HG02571 (cell line): ENCODE measurements around the gene WDR74.
"Not testable (repeated sequence)": the region's sequence is repeated elsewhere in the genome, so short reads cannot be mapped to it uniquely, and the experiment has no call there.

Source experiments
- ATAC-seq: cut with Tn5 transposase; IDR thresholded peaks from one replicate; pipeline ENCODE4 v1.9.1; 2021; ENCODE audit warnings: mild to moderate bottlenecking, moderate library complexity; ENCODE audit not compliant: unreplicated experiment

Gene WDR74

DNA sequence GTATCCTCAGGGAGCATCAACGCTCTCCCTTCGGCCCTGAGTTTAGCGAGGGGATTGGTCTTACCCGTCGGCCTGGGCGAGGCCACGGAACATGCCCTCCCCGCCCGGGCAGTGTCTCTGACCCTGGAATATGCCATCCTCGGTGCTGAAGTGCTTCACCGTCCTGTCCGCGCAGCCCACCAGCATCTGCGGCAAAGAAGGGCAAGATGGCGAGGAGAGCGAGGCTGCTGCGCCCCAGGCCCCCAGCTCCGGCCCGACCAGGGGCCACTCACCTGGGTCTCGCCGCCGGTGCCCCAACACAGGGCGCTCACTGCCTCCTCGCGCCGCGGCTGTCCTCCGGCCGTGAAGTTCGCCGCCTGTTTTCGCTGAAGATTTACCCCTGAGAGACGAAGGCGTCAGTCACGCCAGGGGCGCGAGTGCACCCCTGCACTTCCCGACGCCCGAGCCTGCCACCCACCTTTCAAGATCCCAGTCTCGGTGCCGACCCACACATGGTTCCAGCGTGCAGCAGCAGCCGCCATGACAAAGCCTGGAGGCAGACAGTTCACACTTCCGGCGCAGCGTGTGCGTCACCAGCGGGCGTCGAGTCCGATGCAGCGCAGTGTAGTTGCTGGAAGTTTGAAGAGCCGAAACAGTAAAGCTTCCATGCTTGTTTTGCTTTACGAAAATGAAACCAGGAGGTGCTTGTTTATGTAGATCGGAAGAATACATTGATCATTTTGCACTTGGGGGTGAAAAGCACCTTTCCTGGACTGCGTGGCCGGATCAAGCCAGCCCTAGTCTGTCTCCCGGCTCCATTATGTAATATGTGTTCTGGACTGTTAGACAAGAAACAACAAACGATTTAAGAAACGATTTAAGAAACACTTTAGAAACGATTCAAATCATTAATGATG is at the start of gene WDR74:
WDR74 (minus strand) TSS at position 541 of the 896 bp plus-strand sequence; CDS start at position 521, 20 bp downstream.
- peak; percentile 40 for ATAC-seq

DNA sequence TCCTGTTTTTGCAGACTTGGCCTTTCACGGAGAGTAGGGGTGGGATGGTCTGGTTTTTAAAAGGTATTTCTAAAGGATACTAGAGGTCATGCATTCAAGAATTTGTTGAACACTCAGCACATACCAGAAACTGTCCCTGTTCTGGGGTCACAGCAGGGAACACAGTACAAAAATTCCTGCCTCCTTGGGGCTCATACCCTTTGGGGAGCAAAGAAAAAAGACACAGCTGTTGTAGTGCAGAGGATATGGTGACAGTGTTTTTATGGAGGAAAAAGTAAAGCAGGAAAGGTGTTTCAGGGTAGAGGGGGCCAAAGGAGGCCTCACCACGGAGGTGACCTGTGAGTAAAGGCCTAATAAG is 49.7 kb upstream of the WDR74 start:
- ATAC-seq, result no peak

DNA sequence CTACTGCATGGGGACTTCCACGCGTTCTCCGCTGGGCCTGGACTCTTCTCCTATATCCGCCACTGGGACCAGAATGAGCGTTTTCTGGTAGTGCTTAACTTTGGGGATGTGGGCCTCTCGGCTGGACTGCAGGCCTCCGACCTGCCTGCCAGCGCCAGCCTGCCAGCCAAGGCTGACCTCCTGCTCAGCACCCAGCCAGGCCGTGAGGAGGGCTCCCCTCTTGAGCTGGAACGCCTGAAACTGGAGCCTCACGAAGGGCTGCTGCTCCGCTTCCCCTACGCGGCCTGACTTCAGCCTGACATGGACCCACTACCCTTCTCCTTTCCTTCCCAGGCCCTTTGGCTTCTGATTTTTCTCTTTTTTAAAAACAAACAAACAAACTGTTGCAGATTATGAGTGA is 49.0 kb upstream of the WDR74 start:
- no peak for ATAC-seq

DNA sequence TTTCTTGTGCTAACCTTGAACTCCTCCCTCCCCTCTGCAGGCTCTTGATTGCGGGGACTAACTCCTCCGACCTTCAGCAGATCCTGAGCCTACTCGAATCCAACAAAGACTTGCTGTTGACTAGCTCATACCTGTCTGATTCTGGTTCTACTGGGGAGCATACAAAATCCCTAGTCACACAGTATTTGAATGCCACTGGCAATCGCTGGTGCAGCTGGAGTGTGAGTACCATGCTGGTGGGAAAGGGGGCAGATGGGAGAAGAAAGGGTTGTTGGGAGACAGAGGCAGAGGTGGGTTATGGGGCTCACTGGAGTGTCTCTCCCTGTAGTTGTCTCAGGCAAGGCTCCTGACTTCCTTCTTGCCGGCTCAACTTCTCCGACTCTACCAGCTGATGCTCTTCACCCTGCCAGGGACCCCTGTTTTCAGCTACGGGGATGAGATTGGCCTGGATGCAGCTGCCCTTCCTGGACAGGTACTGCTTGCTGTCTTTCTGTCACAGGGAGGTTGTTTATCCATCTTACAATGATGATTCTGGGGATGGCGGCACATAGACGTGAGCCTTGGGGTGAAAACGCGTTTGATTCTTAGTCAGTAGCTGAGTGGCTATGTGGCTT is 45.9 kb upstream of the WDR74 start:
- ATAC-seq, result no peak

DNA sequence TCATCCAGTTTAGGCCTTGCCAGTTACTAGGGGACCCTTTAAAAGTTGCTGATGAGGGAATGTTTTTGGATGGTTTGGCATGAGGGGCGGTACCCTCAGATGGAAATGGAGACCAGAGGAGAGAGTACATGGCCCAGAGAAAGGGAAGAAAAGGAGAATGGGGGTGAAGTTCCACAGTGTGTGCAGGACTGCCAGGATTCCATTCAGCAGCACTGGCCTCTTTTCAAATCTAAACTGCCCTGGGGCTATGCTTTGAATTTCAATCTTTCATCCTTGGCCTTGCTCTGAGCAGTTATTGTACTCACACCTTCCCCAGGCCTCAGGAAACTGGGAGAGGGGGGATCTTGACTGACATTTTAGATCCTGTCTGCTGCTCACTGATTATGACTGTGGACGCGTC is 44.3 kb upstream of the WDR74 start:
- ATAC-seq, result no peak

DNA sequence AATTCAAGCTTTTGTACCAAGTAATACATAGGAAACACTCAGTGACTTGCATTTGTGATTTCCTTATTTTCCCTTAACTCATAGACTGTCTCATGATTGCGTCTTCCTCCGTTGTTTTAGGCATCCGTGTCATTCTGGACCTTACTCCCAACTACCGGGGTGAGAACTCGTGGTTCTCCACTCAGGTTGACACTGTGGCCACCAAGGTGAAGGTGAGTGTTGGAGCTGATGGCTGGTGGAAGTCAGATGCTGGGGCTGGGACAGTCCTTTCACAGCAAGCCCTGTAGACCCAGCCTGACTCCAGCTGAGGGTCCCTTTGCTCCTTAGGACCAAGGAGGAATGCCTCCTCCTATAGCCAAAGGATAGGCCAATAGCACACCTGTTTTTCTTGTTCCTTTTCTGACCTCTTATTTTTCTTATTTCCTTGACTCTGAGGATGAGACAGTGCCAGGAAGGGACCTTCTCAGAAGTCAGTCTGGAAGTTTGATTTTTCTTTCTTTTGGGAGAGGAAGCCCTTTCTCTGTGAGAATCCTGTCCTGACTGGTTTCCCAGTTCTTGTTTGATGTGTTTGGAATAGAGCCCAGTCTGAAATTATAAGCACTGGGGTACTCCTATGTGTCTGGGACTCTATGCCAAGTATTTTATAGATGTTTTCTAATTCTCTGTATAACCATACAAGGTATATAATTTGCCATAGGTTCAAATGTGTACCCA is 43.6 kb upstream of the WDR74 start:
- no peak for ATAC-seq

DNA sequence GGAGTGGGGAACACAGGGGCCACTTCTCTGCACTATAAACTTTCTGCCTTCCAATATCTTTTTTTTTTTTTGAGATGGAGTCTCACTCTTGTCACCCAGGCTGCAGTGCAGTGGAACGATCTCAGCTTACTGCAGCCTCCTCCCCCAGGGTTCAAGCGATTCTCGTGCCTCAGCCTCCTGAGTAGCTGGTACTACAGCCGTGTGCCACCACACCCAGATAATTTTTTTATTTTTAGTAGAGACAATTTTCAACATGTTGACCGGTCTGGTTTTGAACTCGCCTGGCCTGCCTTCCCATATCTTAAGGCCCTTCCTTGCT is 43.0 kb upstream of the WDR74 start:
- ATAC-seq, result no peak

DNA sequence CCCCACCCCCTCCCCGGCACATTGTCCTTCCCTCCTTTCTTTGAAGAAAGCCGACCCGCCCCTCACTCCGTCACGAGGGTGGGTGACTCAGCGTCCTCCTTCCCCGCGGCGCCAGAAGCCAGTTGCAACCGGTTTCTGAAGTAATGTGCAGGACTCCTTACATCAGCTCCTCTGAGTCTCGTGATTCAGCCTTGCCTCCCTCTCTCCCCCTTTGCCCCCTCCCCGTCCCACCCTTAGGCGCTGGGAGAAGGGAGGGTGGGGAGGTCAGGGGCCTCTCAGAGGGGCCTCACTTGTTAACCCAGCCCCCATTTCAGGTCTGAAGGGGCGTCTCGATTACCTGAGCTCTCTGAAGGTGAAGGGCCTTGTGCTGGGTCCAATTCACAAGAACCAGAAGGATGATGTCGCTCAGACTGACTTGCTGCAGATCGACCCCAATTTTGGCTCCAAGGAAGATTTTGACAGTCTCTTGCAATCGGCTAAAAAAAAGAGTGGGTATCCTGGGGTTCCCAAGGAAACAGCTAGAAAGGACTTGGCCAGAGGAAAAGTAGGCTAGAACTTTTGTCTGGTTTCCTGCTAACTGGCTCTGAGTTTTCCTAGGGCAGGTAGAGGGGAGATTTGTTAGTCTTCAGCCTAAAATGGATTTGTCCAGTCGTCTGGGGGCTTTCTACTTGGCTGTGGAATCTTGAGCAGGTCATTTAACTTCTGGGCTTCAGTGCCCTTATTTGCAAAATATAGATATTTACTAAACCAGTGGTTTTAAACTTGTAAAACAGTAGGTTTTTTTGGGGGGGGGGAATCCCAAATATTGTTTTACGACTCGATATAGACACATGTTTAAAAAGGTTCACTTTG is 42.4 kb upstream of the WDR74 start:
- peak; percentile 50 for ATAC-seq

DNA sequence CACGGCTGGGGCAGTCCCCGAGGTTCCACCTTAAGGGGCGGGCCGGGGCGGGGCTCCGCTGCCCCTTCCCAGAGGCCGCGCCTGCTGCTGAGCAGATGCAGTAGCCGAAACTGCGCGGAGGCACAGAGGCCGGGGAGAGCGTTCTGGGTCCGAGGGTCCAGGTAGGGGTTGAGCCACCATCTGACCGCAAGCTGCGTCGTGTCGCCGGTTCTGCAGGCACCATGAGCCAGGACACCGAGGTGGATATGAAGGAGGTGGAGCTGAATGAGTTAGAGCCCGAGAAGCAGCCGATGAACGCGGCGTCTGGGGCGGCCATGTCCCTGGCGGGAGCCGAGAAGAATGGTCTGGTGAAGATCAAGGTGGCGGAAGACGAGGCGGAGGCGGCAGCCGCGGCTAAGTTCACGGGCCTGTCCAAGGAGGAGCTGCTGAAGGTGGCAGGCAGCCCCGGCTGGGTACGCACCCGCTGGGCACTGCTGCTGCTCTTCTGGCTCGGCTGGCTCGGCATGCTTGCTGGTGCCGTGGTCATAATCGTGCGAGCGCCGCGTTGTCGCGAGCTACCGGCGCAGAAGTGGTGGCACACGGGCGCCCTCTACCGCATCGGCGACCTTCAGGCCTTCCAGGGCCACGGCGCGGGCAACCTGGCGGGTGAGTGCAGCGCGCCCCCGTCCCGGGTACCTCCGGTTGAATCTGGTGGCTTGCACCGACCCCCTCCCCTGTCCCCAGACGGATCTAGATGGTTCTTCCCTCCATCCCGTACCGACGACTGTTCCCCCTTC is 41.6 kb upstream of the WDR74 start, which contains the start of gene SLC3A2:
SLC3A2 (plus strand) TSS at position 94 of the 776 bp plus-strand sequence; CDS start at position 222, 128 bp downstream.
- peak; percentile 65 for ATAC-seq

DNA sequence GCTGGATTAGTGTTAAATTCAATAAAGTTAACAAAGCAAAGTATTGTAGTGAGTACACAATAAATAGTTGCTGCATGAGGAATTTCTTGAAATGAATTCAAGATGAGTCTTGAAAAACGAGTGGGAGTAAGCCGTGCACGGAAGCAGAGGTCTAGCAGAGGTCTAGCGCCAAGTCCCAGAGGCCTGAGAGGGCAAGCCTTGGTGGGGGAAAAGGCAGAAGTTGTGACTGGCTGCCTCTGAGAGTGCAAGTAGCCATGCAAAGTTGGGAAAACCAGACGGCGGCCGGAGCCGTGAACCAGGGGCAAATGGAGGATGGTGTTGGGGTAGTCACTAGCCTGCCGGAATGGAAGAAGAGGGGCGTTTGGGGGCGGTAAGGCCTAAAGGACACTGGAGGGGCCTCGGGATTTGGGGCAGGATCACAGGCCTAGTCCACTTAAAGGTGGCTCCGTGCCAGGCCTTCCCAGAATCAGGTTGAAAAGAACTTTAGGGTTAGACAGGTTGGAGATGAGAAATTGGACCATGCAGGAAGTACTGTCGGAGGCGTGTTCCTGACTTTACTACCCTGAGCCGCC is 40.9 kb upstream of the WDR74 start:
- no peak for ATAC-seq

DNA sequence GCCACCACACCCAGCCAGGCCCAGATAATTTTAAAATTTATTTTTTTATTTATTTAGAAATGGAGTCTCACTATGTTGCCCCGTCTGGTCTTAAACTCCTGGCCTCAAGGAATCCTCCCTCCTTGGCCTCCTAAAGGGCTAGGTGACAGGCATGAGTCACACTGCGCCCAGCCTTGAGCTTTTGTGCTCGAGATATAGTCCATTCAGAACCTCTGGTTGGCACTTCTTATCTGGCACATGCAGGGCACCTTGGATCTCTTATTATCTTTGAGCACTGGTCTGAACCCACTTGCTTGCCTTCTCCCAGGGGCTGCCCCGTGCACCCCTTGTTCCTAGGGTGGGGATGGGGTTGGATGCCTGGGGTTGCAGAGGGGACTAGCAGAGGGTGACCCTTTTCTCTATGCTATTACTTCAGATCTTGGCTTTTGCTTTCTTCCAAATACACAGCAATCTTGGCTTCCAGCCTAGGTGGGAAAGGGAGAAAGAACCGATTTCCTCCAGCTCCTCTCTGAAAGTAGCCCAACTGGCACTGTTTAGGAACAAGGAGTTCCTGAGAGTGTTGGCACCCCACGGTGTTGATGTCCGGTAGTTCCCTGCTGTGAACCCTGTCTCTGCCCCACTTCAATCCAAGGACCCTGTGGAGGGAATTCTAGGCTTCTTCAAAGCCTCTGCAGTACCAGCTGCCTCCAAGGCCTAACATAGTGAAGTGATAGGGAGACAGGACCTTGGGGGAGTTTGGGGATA is 40.0 kb upstream of the WDR74 start:
- ATAC-seq, result no peak

DNA sequence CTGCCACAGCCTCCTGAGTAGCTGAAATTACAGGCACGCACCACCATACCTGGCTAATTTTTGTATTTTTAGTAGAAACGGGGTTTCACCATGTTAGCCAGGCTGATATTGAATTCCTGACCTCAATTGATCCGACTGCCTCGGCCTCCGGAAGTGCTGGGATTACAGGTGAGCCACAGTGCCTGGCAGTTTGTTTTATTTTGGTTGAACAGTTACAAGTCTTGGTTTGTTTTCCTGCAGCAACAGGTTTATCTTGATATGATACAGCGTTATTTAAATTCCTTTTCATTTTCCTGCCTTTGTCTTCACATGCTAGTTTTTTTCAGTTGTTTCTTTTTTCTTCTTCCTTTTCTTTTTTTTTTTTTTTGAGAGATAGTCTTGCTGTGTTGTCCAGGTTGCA is 37.3 kb upstream of the WDR74 start:
- no peak for ATAC-seq

DNA sequence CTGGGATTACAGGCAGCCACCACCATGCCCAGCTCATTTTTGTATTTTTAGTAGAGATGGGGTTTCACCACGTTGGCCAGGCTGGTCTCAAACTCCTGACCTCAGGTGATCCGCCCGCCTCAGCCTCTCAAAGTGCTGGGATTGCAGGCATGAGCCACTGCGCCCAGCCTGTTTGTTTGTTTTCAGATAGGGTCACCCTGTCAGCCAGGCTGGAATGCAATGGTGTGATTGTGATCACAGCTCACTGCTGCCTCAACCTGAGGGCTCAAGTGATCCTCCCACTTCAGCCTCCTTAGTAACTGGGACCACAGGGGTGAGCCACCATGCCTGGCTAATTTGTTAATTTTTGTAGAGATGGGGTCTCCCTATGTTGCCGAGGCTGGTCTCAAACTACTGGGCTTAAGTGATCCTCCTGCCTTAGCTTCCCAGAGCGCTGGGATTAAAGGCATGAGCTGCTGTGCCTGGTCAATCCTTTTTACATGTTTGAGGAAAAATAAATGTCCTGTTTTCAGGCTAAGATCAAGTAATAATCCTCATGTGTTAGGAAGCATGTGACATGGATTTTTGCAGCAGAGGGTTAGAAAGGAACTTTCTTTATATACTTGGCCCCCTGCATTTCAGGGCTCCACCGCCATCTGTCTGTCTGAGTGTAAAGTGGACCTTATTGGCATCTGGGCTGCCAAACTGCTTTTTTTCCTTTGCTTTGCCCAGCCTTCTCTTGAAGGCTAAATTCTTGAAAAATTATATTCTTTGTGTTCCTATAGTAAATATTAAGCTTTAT is 36.5 kb upstream of the WDR74 start:
- ATAC-seq, result no peak

DNA sequence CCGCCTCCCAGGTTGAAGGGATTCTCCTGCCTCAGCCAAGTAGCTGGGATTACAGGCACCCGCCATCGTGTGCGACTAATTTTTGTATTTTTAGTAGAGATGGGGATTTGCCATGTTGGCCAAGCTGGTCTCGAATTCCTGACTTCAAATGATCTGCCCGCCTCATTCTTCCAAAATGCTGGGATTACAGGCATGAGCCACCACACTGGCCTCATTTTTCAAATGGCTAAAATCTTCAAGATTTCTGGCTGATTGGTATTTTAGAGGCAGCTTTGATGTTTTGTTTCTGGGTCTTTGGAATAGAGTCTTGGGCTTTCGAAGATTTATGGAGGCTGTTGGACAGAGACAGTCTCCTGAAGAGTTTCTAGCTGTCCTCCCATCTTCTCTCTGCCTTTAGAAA is 35.5 kb upstream of the WDR74 start:
- no peak for ATAC-seq

DNA sequence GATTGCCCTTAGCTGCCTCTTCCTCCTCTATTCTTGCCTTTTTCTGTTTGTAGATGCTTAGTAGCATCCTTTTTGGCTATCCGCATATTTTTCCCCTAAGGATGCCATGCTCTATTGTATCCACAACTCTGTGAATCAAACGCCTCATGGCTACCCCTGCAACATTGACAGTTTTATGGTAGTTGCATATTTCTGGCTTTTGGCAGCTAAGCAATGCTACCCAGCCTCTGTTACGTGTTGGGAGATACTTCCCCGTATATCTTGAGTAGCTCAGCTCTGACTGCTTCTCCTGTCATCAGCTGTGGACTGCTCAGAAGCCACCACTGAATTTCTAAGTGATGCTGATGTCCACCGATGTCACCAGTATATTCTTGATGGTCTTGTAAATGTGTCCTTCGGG is 26.2 kb upstream of the WDR74 start:
- no peak for ATAC-seq

DNA sequence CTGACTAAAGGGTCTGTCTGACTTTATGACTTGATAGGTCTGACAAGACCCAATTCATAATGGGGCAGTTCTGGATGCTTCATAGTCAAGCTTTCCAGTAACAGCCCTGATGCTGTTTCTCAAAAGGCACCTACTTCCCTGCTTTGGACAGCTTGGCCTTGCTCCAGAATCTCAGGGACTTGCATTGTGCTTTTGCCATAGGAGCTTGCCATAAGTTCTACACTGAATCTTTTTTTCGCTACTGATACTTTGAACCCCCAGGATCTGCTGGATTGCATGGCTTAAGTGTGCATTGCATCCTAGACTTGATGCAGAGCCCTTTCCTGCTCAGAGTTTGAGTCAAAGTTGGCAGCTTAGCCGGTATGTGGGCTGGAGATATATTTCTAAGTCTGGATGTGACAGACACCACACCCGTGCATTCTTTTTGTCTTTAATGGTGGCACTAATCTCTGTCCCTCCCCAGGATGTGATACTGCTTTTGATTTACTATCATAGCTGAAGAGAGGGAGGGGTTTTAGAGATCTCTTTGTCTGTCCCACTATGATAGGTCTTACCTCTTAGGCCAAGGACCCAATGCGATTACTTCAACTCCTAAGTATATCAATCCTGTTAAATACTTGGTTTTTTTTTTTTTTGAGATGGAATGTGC is 24.4 kb upstream of the WDR74 start:
- no peak for ATAC-seq

DNA sequence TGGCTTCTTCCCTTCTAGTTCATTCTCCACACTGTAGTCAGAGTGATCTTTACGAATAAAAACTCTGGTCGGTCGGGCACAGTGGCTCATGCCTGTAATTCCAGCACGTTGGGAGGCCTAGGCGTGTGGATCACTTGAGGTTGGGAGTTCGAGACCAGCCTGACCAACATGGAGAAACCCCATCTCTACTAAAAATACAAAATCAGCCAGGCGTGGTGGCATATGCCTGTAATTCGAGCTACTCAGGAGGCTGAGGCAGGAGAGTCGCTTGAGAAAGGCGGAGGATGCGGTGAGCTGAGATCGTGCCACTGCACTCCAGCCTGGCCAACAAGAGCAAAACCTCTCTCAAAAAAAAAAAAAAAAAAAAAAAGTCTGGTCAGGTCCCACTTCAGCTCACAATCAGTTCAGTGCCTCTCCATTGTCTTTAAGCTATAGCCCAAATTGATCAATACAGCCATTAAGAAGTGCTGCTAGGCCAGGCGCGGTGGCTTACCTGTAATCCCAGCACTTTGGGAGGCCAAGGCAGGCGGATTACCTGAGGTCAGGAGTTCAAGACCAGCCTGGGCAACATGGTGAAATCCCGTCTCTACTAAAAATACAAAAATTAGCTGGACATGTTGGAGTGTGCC is 22.3 kb upstream of the WDR74 start:
- not testable (repeated sequence) for ATAC-seq
